Endothelial cell of umbilical vein (primary cell): ENCODE measurements around the gene TRAPPC3. TPM values are rescaled to one million over a fixed set of nuclear protein-coding genes. Genes with fewer than 3 reads are reported as not detected.

Source experiments
- BruUV-seq: library from RNA; stranded (reverse); fragments of 400-500 nt; replicated peaks from 2 replicates; lab custom pipeline; 2021; lab: Mats Ljungman, UMichigan
- CTCF ChIA-PET: fragments of 300-600, 350-600 bp; sonication (Branson Sonifier 250); formaldehyde crosslinking; loops from one replicate; lab custom pipeline; 2021; ENCODE audit warnings: antibody characterized with exemption, inconsistent platforms; lab: Charles Lee
- POLR2A ChIA-PET: fragments of 300-600, 350-600 bp; sonication (Branson Sonifier 250); formaldehyde crosslinking; loops from one replicate; lab custom pipeline; 2021; ENCODE audit warnings: antibody characterized with exemption, inconsistent platforms; lab: Charles Lee
- DNase-seq: peaks from one replicate; pipeline ENCODE4 v3.0.0-alpha.2; 2011; ENCODE audit warnings: low read depth, low spot score
- FAIRE-seq: peaks from 2 replicates; lab custom pipeline; 2011; peaks lifted over from hg19 to GRCh38; lab: Jason Lieb, UNC
- H2AFZ ChIP-seq: 2 replicates; pipeline ENCODE4 v1.6.0; 2012; ENCODE audit warnings: low read depth, low read length, control low read depth, inconsistent platforms
- H3K27ac ChIP-seq: 2 replicates; pipeline ENCODE4 v1.5.1; 2011; ENCODE audit warnings: low read depth, mild to moderate bottlenecking, control low read depth, low read length, moderate library complexity; ENCODE audit not compliant: insufficient read depth
- H3K27me3 ChIP-seq, 2 experiments: 2 replicates each; pipeline versions ENCODE4 v1.6.0 to v1.6.1; 2011; ENCODE audit warnings: low read length in 2 of 2, mixed read lengths in 1 of 2; ENCODE audit not compliant: control insufficient read depth in 2 of 2, insufficient read depth in 2 of 2
- H3K36me3 ChIP-seq, 2 experiments: 2 replicates in 1 of 2; 3 replicates in 1 of 2; pipeline ENCODE4 v1.5.1; 2011; ENCODE audit warnings: low read length in 2 of 2, mild to moderate bottlenecking in 1 of 2, moderate library complexity in 1 of 2; ENCODE audit not compliant: control insufficient read depth in 2 of 2, insufficient read depth in 2 of 2; ENCODE audit errors: extremely low read depth in 1 of 2
- H3K4me1 ChIP-seq: 3 replicates; pipeline ENCODE4 v1.5.1; 2011; ENCODE audit warnings: mild to moderate bottlenecking, low read length; ENCODE audit not compliant: control insufficient read depth, insufficient read depth; ENCODE audit errors: extremely low read depth
- H3K4me2 ChIP-seq: 2 replicates; pipeline ENCODE4 v1.6.1; 2011; ENCODE audit warnings: low read length, control low read depth, mixed read lengths; ENCODE audit not compliant: insufficient read depth
- H3K4me3 ChIP-seq, 3 experiments: fragments of 200-600 bp in 1 of 3; sonication (generic), shearing (Covaris generic) in 1 of 3; replicated peaks in 1 of 3; 2 replicates each; pipeline ENCODE4 v1.5.1; 2011 to 2016; ENCODE audit warnings: control low read depth in 3 of 3, low read length in 3 of 3, mild to moderate bottlenecking in 2 of 3, inconsistent platforms in 1 of 3, low read depth in 1 of 3, moderate library complexity in 1 of 3; ENCODE audit not compliant: insufficient read depth in 1 of 3
- H3K79me2 ChIP-seq: 2 replicates; pipeline ENCODE4 v1.6.0; 2012; ENCODE audit warnings: low read length, inconsistent platforms; ENCODE audit not compliant: control insufficient read depth, insufficient read depth
- H3K9ac ChIP-seq: replicated peaks from 2 replicates; pipeline ENCODE3; 2011; ENCODE audit warnings: low read length, control low read depth; ENCODE audit not compliant: insufficient read depth; ENCODE audit errors: extremely low read depth
- H3K9me1 ChIP-seq: replicated peaks from 3 replicates; pipeline ENCODE4 v1.6.0; 2011; ENCODE audit warnings: mild to moderate bottlenecking, low read length; ENCODE audit not compliant: control insufficient read depth, insufficient read depth; ENCODE audit errors: extremely low read depth
- H3K9me3 ChIP-seq: replicated peaks from 2 replicates; pipeline ENCODE4 v1.5.1; 2012; ENCODE audit warnings: low read length, inconsistent platforms; ENCODE audit not compliant: control insufficient read depth, insufficient read depth
- H4K20me1 ChIP-seq: replicated peaks from 2 replicates; pipeline ENCODE3; 2011; ENCODE audit warnings: mild to moderate bottlenecking, low read length; ENCODE audit not compliant: control insufficient read depth, insufficient read depth; ENCODE audit errors: extremely low read depth
- CTCF ChIP-seq, 2 donors: IDR thresholded peaks; 1 replicate in 1 of 2; 2 replicates in 1 of 2; pipeline ENCODE4 v1.5.1; 2011; ENCODE audit warnings: low read length in 2 of 2, mild to moderate bottlenecking in 2 of 2, moderate library complexity in 2 of 2, control low read depth in 1 of 2, inconsistent platforms in 1 of 2, low read depth in 1 of 2; ENCODE audit not compliant: insufficient read depth in 1 of 2; ENCODE audit errors: extremely low read depth in 1 of 2
- JUN ChIP-seq: IDR thresholded peaks from 2 replicates; pipeline ENCODE4 v1.6.1; 2011; ENCODE audit warnings: borderline replicate concordance, low read depth; ENCODE audit not compliant: insufficient read length, insufficient read depth
- MAX ChIP-seq: IDR thresholded peaks from 2 replicates; pipeline ENCODE4 v1.6.1; 2011; ENCODE audit not compliant: insufficient read depth, insufficient read length
- MYC ChIP-seq: IDR thresholded peaks from one replicate; pipeline ENCODE4 v1.6.1; 2011; ENCODE audit warnings: mild to moderate bottlenecking, low read depth, low read length
- POLR2A ChIP-seq: IDR thresholded peaks from 2 replicates; pipeline ENCODE4 v1.6.1; 2012; ENCODE audit warnings: low read depth, mild to moderate bottlenecking, control low read depth, low read length
- dilution Hi-C: fragments of 300-500 bp; cut with MboI; formaldehyde crosslinking; loops from one replicate; pipeline ENCODE4 v1.15.0; 2019; ENCODE audit warnings: low sequenced_read_pairs; ENCODE audit not compliant: extremely low pct_ligation_motif_present
- intact Hi-C: fragments of 100-400 bp; cut with micrococcal nuclease; formaldehyde crosslinking; loops from one replicate; pipeline ENCODE4 v1.10.0; 2022
- polyA plus RNA-seq, 4 experiments: library from polyadenylated mRNA; depleted of rRNA in 3 of 4; stranded (reverse) in 3 of 4; unstranded in 1 of 4; fragments of >200 nt; gene quantifications; 2 replicates each; pipeline versions ENCODE4 v1.2.1 to v1.2.3, GENCODE V29; 2011 to 2012; ENCODE audit warnings: missing spikeins in 1 of 4
- total RNA-seq: library from RNA; stranded (reverse); gene quantifications from 2 replicates; pipeline ENCODE4 v1.2.3, GENCODE V29; 2021

TRAPPC3 gene
- total and polyA plus RNA-seq, 2 donors (not counting 3 experiments of a cell fraction or from before 2014, with no cell fraction given), result 93.4 to 125 TPM

- no peaks in the 10 kb centered on the region for H3K9me3 ChIP-seq
- BruUV-seq, result no TSS peak
- no peaks in the 10 kb centered on the region for H3K27me3 ChIP-seq
- H3K4me2 ChIP-seq, result no peak overlapping the region
- ChIA-PET POLR2A (no interaction called here), CTCF (interaction anchor here (1.4 kb wide), 1 partner anchor 11 kb away, joined by 3 read pairs; the partner anchor contains the start of gene TRAPPC3)
- no peaks in the 10 kb centered on the region for H3K9me1 ChIP-seq
- H3K79me2 ChIP-seq, result peaks cover 21% of the 10 kb centered on the region
- H3K36me3 ChIP-seq, result peaks cover 4 to 11% of the 10 kb centered on the region in 2 experiments
- H3K4me1 ChIP-seq, result peaks cover 46% of the 10 kb centered on the region
- no peak overlapping the region for H2AFZ ChIP-seq
- no peak overlapping the region for H3K4me3 ChIP-seq
- dilution Hi-C loops, result no loop called here
- no peaks in the 10 kb centered on the region for H4K20me1 ChIP-seq
- H3K9ac ChIP-seq, result no peak overlapping the region
- no peak for DNase-seq
- no peak for FAIRE-seq
- no peak overlapping the region for H3K27ac ChIP-seq
- intact Hi-C loops, result no loop called here
- TF ChIP-seq POLR2A (no peak), CTCF (IDR thresholded peaks at IDR 0.05; ENCODE audit: extremely low read depth in 1 of 2, insufficient read depth in 1 of 2, low read depth in 1 of 2, low read length in 2 of 2) (no peak)
These were observed 11.5 kb downstream of the TRAPPC3 start for GRCh38 chr1:36137776-36138175.

- Histone ChIP-seq H3K4me2 (no peak overlapping the region), H3K27ac (peak overlapping the region; percentile 95), H3K9ac (no peak overlapping the region), H3K36me3 (peaks cover 4 to 11% of the 10 kb centered on the region in 2 experiments), H3K27me3 (no peaks in the 10 kb centered on the region), H3K9me3 (no peaks in the 10 kb centered on the region), H3K79me2 (peaks cover 16% of the 10 kb centered on the region), H3K9me1 (no peaks in the 10 kb centered on the region), H4K20me1 (no peaks in the 10 kb centered on the region), H3K4me3 (no peak overlapping the region), H2AFZ (no peak overlapping the region), H3K4me1 (peaks cover 46% of the 10 kb centered on the region)
- no TSS peak for BruUV-seq
- no peak for DNase-seq
- TF ChIP-seq MYC (no peak), JUN (no peak), MAX (no peak), POLR2A (no peak)
- no peak for FAIRE-seq
- ChIA-PET CTCF (interaction anchor here (4.2 to 5.7 kb wide), 3 partner anchors 12 to 51 kb away, joined by 37 to 233 read pairs (median 38); partner anchors contain the start of gene TRAPPC3), POLR2A (no interaction called here)
- dilution Hi-C loops (no loop called here), intact Hi-C loops (no loop called here)
These were observed 12.1 kb downstream of the TRAPPC3 start for GRCh38 chr1:36137226-36137625.
